Activated naive CD4-positive, alpha-beta T cell (primary cell): ENCODE results near the gene MUCL3.
A peak's percentile ranks its signal among the peaks of the same experiment; 100 is the strongest.
"Not testable (repeated sequence)": the region's sequence is repeated elsewhere in the genome, so short reads cannot be mapped to it uniquely, and the experiment has no call there.

ENCODE experiments used
- DNase-seq, 4 experiments: peaks; one replicate each; lab custom pipeline; 2025; lab: John Stamatoyannopoulos, UW

MUCL3 gene

GRCh38 chr6:30939473-30939872, 1.3 kb upstream of the MUCL3 start:
- no peak for DNase-seq

- DNase-seq, result no peak
Measured at GRCh38 chr6:30942338-30943060, 1.7 kb downstream of the MUCL3 start.

GRCh38 chr6:30944051-30944450, 3.3 kb downstream of the MUCL3 start:
- no peak for DNase-seq

- no peak for DNase-seq
Measured at GRCh38 chr6:30945281-30945680, 4.5 kb downstream of the MUCL3 start.

GRCh38 chr6:30947231-30947630, 6.5 kb downstream of the MUCL3 start:
- DNase-seq, result no peak

- DNase-seq, result no peak
Measured at GRCh38 chr6:30948811-30949210, 8.0 kb downstream of the MUCL3 start.

- DNase-seq, result no peak
Measured at GRCh38 chr6:30951907-30952469, 11.2 kb downstream of the MUCL3 start.

- DNase-seq, result no peak
Measured at GRCh38 chr6:30954631-30955366, 14.0 kb downstream of the MUCL3 start.

- DNase-seq, result peak; percentile 34 to 68 (median 48)
Measured at GRCh38 chr6:30955367-30956042, 14.7 kb downstream of the MUCL3 start.

GRCh38 chr6:30957716-30958115, 16.9 kb downstream of the MUCL3 start:
- DNase-seq, result no peak

GRCh38 chr6:30960907-30961673, 20.3 kb downstream of the MUCL3 start:
- DNase-seq, result no peak

GRCh38 chr6:30962716-30963115, 21.9 kb downstream of the MUCL3 start:
- no peak for DNase-seq

- DNase-seq, result no peak
Measured at GRCh38 chr6:30963641-30964040, 22.9 kb downstream of the MUCL3 start.

- DNase-seq, result no peak
Measured at GRCh38 chr6:30964075-30964474, 23.3 kb downstream of the MUCL3 start.

- no peak for DNase-seq
Measured at GRCh38 chr6:30965140-30965601, 24.4 kb downstream of the MUCL3 start.

- no peak for DNase-seq
Measured at GRCh38 chr6:30966154-30966553, 25.4 kb downstream of the MUCL3 start.

GRCh38 chr6:30969171-30969570, 28.4 kb downstream of the MUCL3 start:
- DNase-seq, result not testable (repeated sequence)

GRCh38 chr6:30970946-30971345, 30.2 kb downstream of the MUCL3 start:
- DNase-seq, result no peak

- DNase-seq, result no peak
Measured at GRCh38 chr6:30972816-30973215, 32.0 kb downstream of the MUCL3 start.

GRCh38 chr6:30974490-30975252, 33.9 kb downstream of the MUCL3 start:
- DNase-seq, result no peak

- no peak for DNase-seq
Measured at GRCh38 chr6:30979141-30979540, 38.4 kb downstream of the MUCL3 start.
